GM12878 (cell line): ENCODE results near the gene DCAF5. TPM values are rescaled to one million over a fixed set of nuclear protein-coding genes. Genes with fewer than 3 reads are reported as not detected.
"Not testable (repeated sequence)": the region's sequence is repeated elsewhere in the genome, so short reads cannot be mapped to it uniquely, and the experiment has no call there.

Experiments
- ATAC-seq: fragments of 200-7000 bp; cut with Tn5 transposase; 3 replicates; pipeline ENCODE4 v1.9.1; 2020; ENCODE audit warnings: mild to moderate bottlenecking, moderate library complexity
- BruUV-seq: library from RNA; stranded (reverse); fragments of 400-500 nt; replicated peaks from 2 replicates; lab custom pipeline; 2021; lab: Mats Ljungman, UMichigan
- CTCF ChIA-PET: fragments of 300-600 bp; sonication (Branson Sonifier 250); formaldehyde crosslinking; extraction: SDS; loops from one replicate; lab custom pipeline; 2021; ENCODE audit warnings: inconsistent platforms; lab: Yijun Ruan, JAX
- POLR2A ChIA-PET: fragments of 350-600 bp; formaldehyde crosslinking; extraction: SDS; loops from one replicate; lab custom pipeline; 2021; ENCODE audit warnings: inconsistent platforms; lab: Charles Lee
- RAD21 ChIA-PET: fragments of 300-600 bp; sonication (Branson Sonifier 250); formaldehyde crosslinking; loops from one replicate; lab custom pipeline; 2023; ENCODE audit warnings: antibody characterized with exemption; ENCODE audit not compliant: unreplicated experiment; lab: Charles Lee
- SMC1A ChIA-PET: fragments of 300-600 bp; sonication (Branson Sonifier 250); formaldehyde crosslinking; loops from one replicate; lab custom pipeline; 2023; ENCODE audit not compliant: unreplicated experiment, uncharacterized antibody; lab: Charles Lee
- DNase-seq: peaks from one replicate; pipeline ENCODE4 v3.0.0-alpha.2; 2011; ENCODE audit warnings: low read depth, low spot score
- FAIRE-seq: peaks from 3 replicates; lab custom pipeline; 2011; peaks lifted over from hg19 to GRCh38; lab: Jason Lieb, UNC
- H2AFZ ChIP-seq: 2 replicates; pipeline ENCODE4 v1.6.0; 2011; ENCODE audit warnings: low read depth, low read length, control low read depth; ENCODE audit not compliant: control insufficient read depth
- H3K27ac ChIP-seq: 2 replicates; pipeline ENCODE4 v1.5.1; 2011; ENCODE audit warnings: control low read depth; ENCODE audit not compliant: control insufficient read depth, insufficient read depth
- H3K27me3 ChIP-seq, 2 experiments: replicated peaks in 1 of 2; 2 replicates each; pipeline versions ENCODE4 v1.6.0 to v1.6.1; 2011; ENCODE audit warnings: low read length in 1 of 2; ENCODE audit not compliant: control insufficient read depth in 2 of 2, insufficient read depth in 2 of 2
- H3K36me3 ChIP-seq, 2 experiments: 2 replicates each; pipeline ENCODE4 v1.5.1; 2011; ENCODE audit warnings: low read length in 1 of 2; ENCODE audit not compliant: control insufficient read depth in 2 of 2, insufficient read depth in 2 of 2
- H3K4me1 ChIP-seq: 2 replicates; pipeline ENCODE4 v1.6.1; 2011; ENCODE audit warnings: mild to moderate bottlenecking, low read length, moderate library complexity, mixed read lengths; ENCODE audit not compliant: control insufficient read depth, insufficient read depth
- H3K4me2 ChIP-seq: 2 replicates; pipeline ENCODE4 v1.6.0; 2011; ENCODE audit warnings: control low read depth; ENCODE audit not compliant: control insufficient read depth, insufficient read depth
- H3K4me3 ChIP-seq: fragments of 200-600 bp; sonication (generic); 2 replicates; pipeline ENCODE4 v1.5.1; 2016
- H3K79me2 ChIP-seq: 2 replicates; pipeline ENCODE4 v1.6.0; 2011; ENCODE audit warnings: low read length; ENCODE audit not compliant: control insufficient read depth, insufficient read depth
- H3K9ac ChIP-seq: 2 replicates; pipeline ENCODE4 v1.8.0; 2011; ENCODE audit warnings: low read length, control low read depth, mixed read lengths; ENCODE audit not compliant: control insufficient read depth, insufficient read depth
- H3K9me3 ChIP-seq: replicated peaks from 3 replicates; pipeline ENCODE4 v1.5.1; 2011; ENCODE audit warnings: mild to moderate bottlenecking, low read length; ENCODE audit not compliant: control insufficient read depth, insufficient read depth
- H4K20me1 ChIP-seq: 2 replicates; pipeline ENCODE4 v1.6.0; 2011; ENCODE audit not compliant: control insufficient read depth, insufficient read depth
- JUND ChIP-seq: IDR thresholded peaks from 2 replicates; pipeline ENCODE4 v1.6.1; 2012; ENCODE audit warnings: low read depth, mild to moderate bottlenecking, low read length, improper control_type of control experiment, moderate library complexity
- MEF2A ChIP-seq: IDR thresholded peaks from 2 replicates; pipeline ENCODE4 v1.6.1; 2011; ENCODE audit warnings: low read depth, mild to moderate bottlenecking, low read length, moderate library complexity; ENCODE audit not compliant: insufficient read depth
- NFYB ChIP-seq: IDR thresholded peaks from 2 replicates; pipeline ENCODE4 v1.6.1; 2011; ENCODE audit warnings: low read depth, mild to moderate bottlenecking, low read length, improper control_type of control experiment, moderate library complexity; ENCODE audit not compliant: insufficient read depth
- NR2F1 ChIP-seq: fragments of 450-650 bp; conservative IDR thresholded peaks from 2 replicates; pipeline ENCODE4 v1.6.1; 2017; ENCODE audit warnings: mild to moderate bottlenecking
- POLR2AphosphoS5 ChIP-seq: IDR thresholded peaks from 2 replicates; pipeline ENCODE4 v1.6.1; 2011; ENCODE audit warnings: mild to moderate bottlenecking, low read length, inconsistent platforms
- STAT1 ChIP-seq: fragments of 450-650 bp; conservative IDR thresholded peaks from 2 replicates; pipeline ENCODE4 v1.6.1; 2014; ENCODE audit warnings: antibody characterized with exemption, mild to moderate bottlenecking
- TCF7 ChIP-seq: IDR thresholded peaks from 2 replicates; pipeline ENCODE4 v1.6.1; 2014; ENCODE audit warnings: antibody characterized with exemption, borderline replicate concordance
- ZNF217 ChIP-seq: fragments of 450-650 bp; IDR thresholded peaks from 2 replicates; pipeline ENCODE4 v1.6.1; 2017; ENCODE audit warnings: antibody characterized with exemption, mild to moderate bottlenecking
- ZNF24 ChIP-seq: fragments of 450-650 bp; IDR thresholded peaks from 2 replicates; pipeline ENCODE4 v1.6.1; 2017; ENCODE audit warnings: antibody characterized with exemption, mild to moderate bottlenecking
- WGBS: methylation state at CpG from one replicate; pipeline ENCODE4 v1.1.6; 2016; ENCODE audit warnings: low lambda C conversion rate; ENCODE audit not compliant: insufficient replicate concordance, insufficient coverage; ENCODE audit errors: missing lambda C conversion rate; 5-methylcytosine and 5-hydroxymethylcytosine counted together
- in situ Hi-C: fragments of 300-500 bp; cut with MboI; formaldehyde crosslinking; loops from 9 replicates; pipeline ENCODE4 v1.14.3; 2018; ENCODE audit warnings: mixed read lengths
- intact Hi-C: fragments of 100-400 bp; cut with micrococcal nuclease; formaldehyde crosslinking; loops from one replicate; pipeline ENCODE4 v1.14.2; 2022; ENCODE audit not compliant: unreplicated experiment
- polyA plus RNA-seq, 11 experiments: library from polyadenylated mRNA; depleted of rRNA in 4 of 11; unstranded in 6 of 11; stranded (reverse) in 5 of 11; fragments of >200 nt; fragmentation: Nextera tagmentation in 4 of 11; fragmentation: Illumina TruSeq in 1 of 11; extraction: Ambion mirVana in 4 of 11; extraction: Trizol in 1 of 11; gene quantifications; 1 replicate in 1 of 11; 2 replicates in 10 of 11; pipeline versions ENCODE4 v1.2.1 to v1.2.3, GENCODE V29; 2011 to 2016; ENCODE audit warnings: inconsistent platforms in 2 of 11, missing spikeins in 2 of 11, low read depth in 1 of 11
- total RNA-seq, 4 experiments: library from RNA; depleted of rRNA in 3 of 4; stranded (reverse); fragments of >200 nt in 3 of 4; fragmentation: Illumina TruSeq in 1 of 4; extraction: Trizol in 1 of 4; gene quantifications; 2 replicates each; pipeline versions ENCODE4 v1.2.1 to v1.2.3, GENCODE V29; 2013 to 2021
- TF ChIP-seq, protein P1 (sequence below): IDR thresholded peaks from 2 replicates; pipeline ENCODE4 v1.6.1; 2011; ENCODE audit warnings: borderline replicate concordance, low read depth, mild to moderate bottlenecking, moderate library complexity, low read length; ENCODE audit not compliant: insufficient read depth, poor library complexity, severe bottlenecking

The DCAF5 gene
- total and polyA plus RNA-seq, 10 of the 15 experiments (the other 5 are each of a cell fraction or from before 2014, with no cell fraction given): 6.8 to 38.1 (median 19.1) TPM

DNA sequence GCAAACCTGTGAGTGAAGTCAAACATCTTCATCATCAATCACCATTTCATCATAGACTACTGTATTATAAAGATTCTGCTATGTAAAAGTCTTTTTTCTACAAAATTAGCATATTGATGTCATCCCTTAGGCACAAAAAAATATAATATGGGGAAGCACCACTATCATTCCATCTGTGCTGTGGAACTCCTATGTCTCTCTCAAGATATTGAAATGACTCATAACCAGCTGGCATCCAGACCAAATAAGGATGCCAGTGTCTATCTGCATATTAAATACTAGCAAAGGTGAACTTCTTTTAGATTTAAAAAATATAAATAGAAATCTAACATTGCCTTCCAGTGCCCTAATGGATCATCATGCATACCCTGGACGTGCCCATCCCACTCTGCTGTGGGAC, 17.9 kb upstream of the DCAF5 start:
- no peak for ATAC-seq
- CTCF ChIA-PET: no interaction called here

DNA sequence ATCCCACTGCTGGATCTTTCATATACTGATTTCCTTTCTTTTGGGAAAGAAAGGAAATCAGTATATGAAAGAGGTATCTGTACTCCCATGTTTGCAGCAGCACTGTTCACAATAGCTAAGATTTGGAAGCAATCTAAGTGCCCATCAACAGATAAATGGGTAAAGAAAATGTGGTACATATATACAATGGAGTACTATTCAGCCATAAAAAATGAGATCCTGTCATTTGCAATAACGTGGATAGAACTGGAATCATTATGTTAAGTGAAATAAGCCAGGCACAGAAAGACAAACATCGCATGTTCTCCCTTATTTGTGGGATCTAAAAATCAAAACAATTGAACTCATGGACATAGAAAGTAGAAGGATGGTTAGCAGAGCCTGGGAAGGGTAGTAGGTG, 12.9 kb upstream of the DCAF5 start:
- H3K4me1 ChIP-seq, ATAC-seq, CTCF ChIA-PET, H3K79me2 ChIP-seq, H3K36me3 ChIP-seq, H3K4me2 ChIP-seq, H3K9ac ChIP-seq, H3K9me3 ChIP-seq, FAIRE-seq, H3K4me3 ChIP-seq, intact Hi-C loops, H3K27ac ChIP-seq, in situ Hi-C loops, BruUV-seq, H4K20me1 ChIP-seq, H3K27me3 ChIP-seq, POLR2A ChIA-PET, DNase-seq, H2AFZ ChIP-seq: not testable (repeated sequence)
- WGBS: 48% methylated on average over 2 of the region's 2 CpGs
- RAD21 ChIA-PET: interaction anchor here (0.6 kb wide), 1 partner anchor 24 kb away, joined by 3 read pairs; no protein-coding TSS in a partner anchor
- SMC1A ChIA-PET: interaction anchor here (1.5 kb wide), 1 partner anchor 36 kb away, joined by 3 read pairs; no protein-coding TSS in a partner anchor

More for the DNA sequence above, 17.9 kb upstream of the DCAF5 start:
- no peaks in the 10 kb centered on the region; the same call in 2 of the 3 replicates for H3K9me3 ChIP-seq
- DNase-seq (no peak), FAIRE-seq (no peak)
- intact Hi-C loops: no loop called here
- BruUV-seq: no TSS peak
- H2AFZ ChIP-seq: no peak overlapping the region
- H3K36me3 ChIP-seq: no peaks in the 10 kb centered on the region
- 0 out of 4 replicates have a peak, but pooled peaks cover 0 to 5% of the 10 kb centered on the region in 2 experiments for H3K27me3 ChIP-seq
- H4K20me1 ChIP-seq: no peaks in the 10 kb centered on the region
- no peaks in the 10 kb centered on the region for H3K4me1 ChIP-seq
- POLR2A ChIA-PET: no interaction called here
- RAD21 ChIA-PET: interaction anchor here (0.6 kb wide), 1 partner anchor 1656 kb away, joined by 3 read pairs; no protein-coding TSS in a partner anchor
- SMC1A ChIA-PET: interaction anchor here (1.0 kb wide), 1 partner anchor 10 kb away, joined by 4 read pairs; no protein-coding TSS in a partner anchor
- 0% methylated on average over 1 of the region's 1 CpG for WGBS
- in situ Hi-C loops: no loop called here
- no peak overlapping the region for H3K9ac ChIP-seq
- no peak overlapping the region for H3K4me2 ChIP-seq
- H3K27ac ChIP-seq: no peak overlapping the region
- H3K4me3 ChIP-seq: no peak overlapping the region
- TF ChIP-seq ZNF24 (no peak), MEF2A (no peak), NR2F1 (no peak), NFYB (no peak), ZNF217 (no peak), POLR2AphosphoS5 (no peak), JUND (no peak), STAT1 (no peak), TCF7 (no peak)
- TF ChIP-seq, protein P1, sequence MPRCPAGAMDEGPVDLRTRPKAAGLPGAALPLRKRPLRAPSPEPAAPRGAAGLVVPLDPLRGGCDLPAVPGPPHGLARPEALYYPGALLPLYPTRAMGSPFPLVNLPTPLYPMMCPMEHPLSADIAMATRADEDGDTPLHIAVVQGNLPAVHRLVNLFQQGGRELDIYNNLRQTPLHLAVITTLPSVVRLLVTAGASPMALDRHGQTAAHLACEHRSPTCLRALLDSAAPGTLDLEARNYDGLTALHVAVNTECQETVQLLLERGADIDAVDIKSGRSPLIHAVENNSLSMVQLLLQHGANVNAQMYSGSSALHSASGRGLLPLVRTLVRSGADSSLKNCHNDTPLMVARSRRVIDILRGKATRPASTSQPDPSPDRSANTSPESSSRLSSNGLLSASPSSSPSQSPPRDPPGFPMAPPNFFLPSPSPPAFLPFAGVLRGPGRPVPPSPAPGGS: no peak
- no peaks in the 10 kb centered on the region for H3K79me2 ChIP-seq
